GM12878 (cell line): ENCODE measurements around the gene LILRB4. TPM values are rescaled to one million over a fixed set of nuclear protein-coding genes. Genes with fewer than 3 reads are reported as not detected.
"Not testable (repeated sequence)": the region's sequence is repeated elsewhere in the genome, so short reads cannot be mapped to it uniquely, and the experiment has no call there.

Experiments
- ATAC-seq: fragments of 200-7000 bp; cut with Tn5 transposase; 3 replicates; pipeline ENCODE4 v1.9.1; 2020; ENCODE audit warnings: mild to moderate bottlenecking, moderate library complexity
- BruUV-seq: library from RNA; stranded (reverse); fragments of 400-500 nt; replicated peaks from 2 replicates; lab custom pipeline; 2021; lab: Mats Ljungman, UMichigan
- CTCF ChIA-PET: fragments of 300-600 bp; sonication (Branson Sonifier 250); formaldehyde crosslinking; extraction: SDS; loops from one replicate; lab custom pipeline; 2021; ENCODE audit warnings: inconsistent platforms; lab: Yijun Ruan, JAX
- POLR2A ChIA-PET: fragments of 350-600 bp; formaldehyde crosslinking; extraction: SDS; loops from one replicate; lab custom pipeline; 2021; ENCODE audit warnings: inconsistent platforms; lab: Charles Lee
- RAD21 ChIA-PET: fragments of 300-600 bp; sonication (Branson Sonifier 250); formaldehyde crosslinking; loops from one replicate; lab custom pipeline; 2023; ENCODE audit warnings: antibody characterized with exemption; ENCODE audit not compliant: unreplicated experiment; lab: Charles Lee
- SMC1A ChIA-PET: fragments of 300-600 bp; sonication (Branson Sonifier 250); formaldehyde crosslinking; loops from one replicate; lab custom pipeline; 2023; ENCODE audit not compliant: unreplicated experiment, uncharacterized antibody; lab: Charles Lee
- DNase-seq: peaks from one replicate; pipeline ENCODE4 v3.0.0-alpha.2; 2011; ENCODE audit warnings: low read depth, low spot score
- FAIRE-seq: peaks from 3 replicates; lab custom pipeline; 2011; peaks lifted over from hg19 to GRCh38; lab: Jason Lieb, UNC
- H2AFZ ChIP-seq: 2 replicates; pipeline ENCODE4 v1.6.0; 2011; ENCODE audit warnings: low read depth, low read length, control low read depth; ENCODE audit not compliant: control insufficient read depth
- H3K27ac ChIP-seq: 2 replicates; pipeline ENCODE4 v1.5.1; 2011; ENCODE audit warnings: control low read depth; ENCODE audit not compliant: control insufficient read depth, insufficient read depth
- H3K27me3 ChIP-seq, 2 experiments: replicated peaks in 1 of 2; 2 replicates each; pipeline versions ENCODE4 v1.6.0 to v1.6.1; 2011; ENCODE audit warnings: low read length in 1 of 2; ENCODE audit not compliant: control insufficient read depth in 2 of 2, insufficient read depth in 2 of 2
- H3K36me3 ChIP-seq, 2 experiments: 2 replicates each; pipeline ENCODE4 v1.5.1; 2011; ENCODE audit warnings: low read length in 1 of 2; ENCODE audit not compliant: control insufficient read depth in 2 of 2, insufficient read depth in 2 of 2
- H3K4me1 ChIP-seq: 2 replicates; pipeline ENCODE4 v1.6.1; 2011; ENCODE audit warnings: mild to moderate bottlenecking, low read length, moderate library complexity, mixed read lengths; ENCODE audit not compliant: control insufficient read depth, insufficient read depth
- H3K4me2 ChIP-seq: 2 replicates; pipeline ENCODE4 v1.6.0; 2011; ENCODE audit warnings: control low read depth; ENCODE audit not compliant: control insufficient read depth, insufficient read depth
- H3K4me3 ChIP-seq: fragments of 200-600 bp; sonication (generic); 2 replicates; pipeline ENCODE4 v1.5.1; 2016
- H3K79me2 ChIP-seq: 2 replicates; pipeline ENCODE4 v1.6.0; 2011; ENCODE audit warnings: low read length; ENCODE audit not compliant: control insufficient read depth, insufficient read depth
- H3K9ac ChIP-seq: 2 replicates; pipeline ENCODE4 v1.8.0; 2011; ENCODE audit warnings: low read length, control low read depth, mixed read lengths; ENCODE audit not compliant: control insufficient read depth, insufficient read depth
- H3K9me3 ChIP-seq: replicated peaks from 3 replicates; pipeline ENCODE4 v1.5.1; 2011; ENCODE audit warnings: mild to moderate bottlenecking, low read length; ENCODE audit not compliant: control insufficient read depth, insufficient read depth
- H4K20me1 ChIP-seq: 2 replicates; pipeline ENCODE4 v1.6.0; 2011; ENCODE audit not compliant: control insufficient read depth, insufficient read depth
- POLR2AphosphoS2 ChIP-seq: IDR thresholded peaks from 2 replicates; pipeline ENCODE4 v1.6.1; 2011; ENCODE audit warnings: low read depth, mild to moderate bottlenecking, low read length, improper control_type of control experiment, moderate library complexity
- SUPT20H ChIP-seq: IDR thresholded peaks from 2 replicates; pipeline ENCODE4 v1.6.1; 2011; ENCODE audit warnings: low read depth, mild to moderate bottlenecking, low read length, moderate library complexity, borderline replicate concordance; ENCODE audit not compliant: control insufficient read depth
- WGBS: methylation state at CpG from one replicate; pipeline ENCODE4 v1.1.6; 2016; ENCODE audit warnings: low lambda C conversion rate; ENCODE audit not compliant: insufficient replicate concordance, insufficient coverage; ENCODE audit errors: missing lambda C conversion rate; 5-methylcytosine and 5-hydroxymethylcytosine counted together
- in situ Hi-C: fragments of 300-500 bp; cut with MboI; formaldehyde crosslinking; loops from 9 replicates; pipeline ENCODE4 v1.14.3; 2018; ENCODE audit warnings: mixed read lengths
- intact Hi-C: fragments of 100-400 bp; cut with micrococcal nuclease; formaldehyde crosslinking; loops from one replicate; pipeline ENCODE4 v1.14.2; 2022; ENCODE audit not compliant: unreplicated experiment
- polyA plus RNA-seq, 11 experiments: library from polyadenylated mRNA; depleted of rRNA in 4 of 11; unstranded in 6 of 11; stranded (reverse) in 5 of 11; fragments of >200 nt; fragmentation: Nextera tagmentation in 4 of 11; fragmentation: Illumina TruSeq in 1 of 11; extraction: Ambion mirVana in 4 of 11; extraction: Trizol in 1 of 11; gene quantifications; 1 replicate in 1 of 11; 2 replicates in 10 of 11; pipeline versions ENCODE4 v1.2.1 to v1.2.3, GENCODE V29; 2011 to 2016; ENCODE audit warnings: inconsistent platforms in 2 of 11, missing spikeins in 2 of 11, low read depth in 1 of 11
- total RNA-seq, 4 experiments: library from RNA; depleted of rRNA in 3 of 4; stranded (reverse); fragments of >200 nt in 3 of 4; fragmentation: Illumina TruSeq in 1 of 4; extraction: Trizol in 1 of 4; gene quantifications; 2 replicates each; pipeline versions ENCODE4 v1.2.1 to v1.2.3, GENCODE V29; 2013 to 2021

Gene LILRB4
- total and polyA plus RNA-seq, 10 of the 15 experiments (the other 5 are each of a cell fraction or from before 2014, with no cell fraction given) = 2.0 to 39.8 (median 16.0) TPM

- ATAC-seq = no peak
Observed at GRCh38 chr19:54638683-54639082, 24.1 kb upstream of the LILRB4 start.

DNA sequence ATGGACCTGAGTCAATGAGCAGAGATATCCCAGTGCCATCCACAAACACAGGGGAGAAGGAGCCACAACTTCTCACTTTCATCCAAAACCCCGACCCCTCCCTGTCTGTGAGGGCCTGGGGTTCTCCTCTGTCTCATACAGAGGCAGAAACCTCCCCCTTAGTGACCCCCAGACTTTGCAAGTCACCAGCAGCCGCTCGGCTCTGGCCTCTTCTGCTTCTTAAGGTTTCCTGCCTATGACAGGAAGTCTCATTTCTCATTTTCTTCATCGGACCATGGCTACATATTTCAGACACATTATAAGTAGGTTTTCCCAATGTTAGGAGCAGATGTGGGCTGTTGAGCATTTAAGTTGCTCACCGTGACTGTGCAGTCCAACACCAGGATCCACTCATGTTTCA is 19.8 kb upstream of the LILRB4 start:
- H3K4me1 ChIP-seq, BruUV-seq, H3K27ac ChIP-seq, H3K9ac ChIP-seq, in situ Hi-C loops, POLR2A ChIA-PET, H2AFZ ChIP-seq, H3K4me3 ChIP-seq, RAD21 ChIA-PET, FAIRE-seq, H4K20me1 ChIP-seq, H3K79me2 ChIP-seq, H3K27me3 ChIP-seq, SMC1A ChIA-PET, H3K36me3 ChIP-seq, H3K9me3 ChIP-seq, ATAC-seq, H3K4me2 ChIP-seq, DNase-seq, intact Hi-C loops: not testable (repeated sequence)
- 11% methylated on average over 5 of the region's 5 CpGs for WGBS
- CTCF ChIA-PET = interaction anchor here (1.4 kb wide), 1 partner anchor 11 kb away, joined by 3 read pairs; no protein-coding TSS in a partner anchor

More at GRCh38 chr19:54638683-54639082, 24.1 kb upstream of the LILRB4 start:
- DNase-seq (no peak), FAIRE-seq (no peak)
- ChIA-PET POLR2A (interaction anchor here (1.4 kb wide), 1 partner anchor 10 kb away, joined by 5 read pairs; no protein-coding TSS in a partner anchor), CTCF (interaction anchor here (1.3 to 3.4 kb wide), 4 partner anchors 9 to 36 kb away, joined by 3 to 17 read pairs (median 9); no protein-coding TSS in a partner anchor), SMC1A (interaction anchor here (0.7 to 1.9 kb wide), 7 partner anchors 9 to 156 kb away, joined by 3 to 5 read pairs (median 3); no protein-coding TSS in a partner anchor), RAD21 (interaction anchor here (1.4 kb wide), 2 partner anchors 18 to 36 kb away, joined by 3 to 5 read pairs; no protein-coding TSS in a partner anchor)
- peaks cover 0 to 2% of the 10 kb centered on the region in 2 experiments; a peak in 2 of 4 replicates for H3K36me3 ChIP-seq
- no peak overlapping the region for H2AFZ ChIP-seq
- 80% methylated on average over 18 of the region's 18 CpGs for WGBS
- intact Hi-C loops = no loop called here
- no peaks in the 10 kb centered on the region for H3K79me2 ChIP-seq
- in situ Hi-C loops = no loop called here
- H3K4me3 ChIP-seq = no peak overlapping the region
- peaks cover 4% of the 10 kb centered on the region for H3K4me1 ChIP-seq
- H3K4me2 ChIP-seq = no peak overlapping the region
- TF ChIP-seq SUPT20H (no peak), POLR2AphosphoS2 (peak; percentile 62; the same call in 1 of the 2 replicates)
- no TSS peak for BruUV-seq
- H3K9me3 ChIP-seq = no peaks in the 10 kb centered on the region
- no peaks in the 10 kb centered on the region for H4K20me1 ChIP-seq
- no peaks in the 10 kb centered on the region for H3K27me3 ChIP-seq
- no peak overlapping the region for H3K9ac ChIP-seq
- H3K27ac ChIP-seq = no peak overlapping the region

- ATAC-seq, BruUV-seq, H3K36me3 ChIP-seq, intact Hi-C loops, RAD21 ChIA-PET, FAIRE-seq, H3K27ac ChIP-seq, H2AFZ ChIP-seq, DNase-seq, H3K79me2 ChIP-seq, H3K4me1 ChIP-seq, POLR2A ChIA-PET, H3K27me3 ChIP-seq, H3K4me3 ChIP-seq, in situ Hi-C loops, H3K9ac ChIP-seq, H4K20me1 ChIP-seq, H3K4me2 ChIP-seq, H3K9me3 ChIP-seq, SMC1A ChIA-PET: not testable (repeated sequence)
- 16% methylated on average over 5 of the region's 6 CpGs for WGBS
- CTCF ChIA-PET = interaction anchor here (0.6 to 1.4 kb wide), 2 partner anchors 10 to 32 kb away, joined by 3 to 4 read pairs; no protein-coding TSS in a partner anchor
Observed at GRCh38 chr19:54643583-54643982, 19.2 kb upstream of the LILRB4 start.
